H1 (cell line): ENCODE data around the gene BCAS3. TPM values are rescaled to one million over a fixed set of nuclear protein-coding genes. Genes with fewer than 3 reads are reported as not detected.
A peak's percentile ranks its signal among the peaks of the same experiment; 100 is the strongest.

ENCODE experiments used
- CTCF ChIA-PET: fragments of 300-600 bp; sonication (Branson Sonifier 250); formaldehyde crosslinking; loops from one replicate; lab custom pipeline; 2021; ENCODE audit not compliant: partially characterized antibody; lab: Charles Lee
- POLR2A ChIA-PET: fragments of 300-600 bp; sonication (Branson Sonifier 250); formaldehyde crosslinking; loops from one replicate; lab custom pipeline; 2021; ENCODE audit warnings: inconsistent platforms; ENCODE audit not compliant: partially characterized antibody; lab: Charles Lee
- DNase-seq, 2 experiments: peaks; one replicate each; pipeline versions ENCODE4 v3.0.0 to v3.0.0-alpha.2; 2010 to 2022; ENCODE audit warnings: low spot score in 2 of 2, low read depth in 1 of 2, mixed read lengths in 1 of 2
- FAIRE-seq: peaks from 2 replicates; lab custom pipeline; 2011; peaks lifted over from hg19 to GRCh38; lab: Jason Lieb, UNC
- H2AFZ ChIP-seq: 2 replicates; pipeline ENCODE4 v1.8.1; 2012; ENCODE audit warnings: low read length, inconsistent platforms
- H2AK5ac ChIP-seq: 2 replicates; pipeline ENCODE4 v1.6.1; 2013; ENCODE audit warnings: low read depth, low read length
- H2BK120ac ChIP-seq: replicated peaks from 2 replicates; pipeline ENCODE3; 2013; ENCODE audit warnings: low read depth, low read length, inconsistent platforms
- H2BK12ac ChIP-seq: 2 replicates; pipeline ENCODE4 v1.6.1; 2013; ENCODE audit warnings: low read depth, low read length
- H2BK15ac ChIP-seq: 2 replicates; pipeline ENCODE4 v1.6.1; 2013; ENCODE audit warnings: low read length
- H2BK20ac ChIP-seq: 2 replicates; pipeline ENCODE4 v1.6.1; 2013; ENCODE audit warnings: low read length
- H2BK5ac ChIP-seq: 2 replicates; pipeline ENCODE4 v1.6.1; 2013; ENCODE audit warnings: low read depth, low read length
- H3K14ac ChIP-seq: 2 replicates; pipeline ENCODE4 v1.6.1; 2013; ENCODE audit warnings: inconsistent platforms; ENCODE audit not compliant: insufficient read length
- H3K18ac ChIP-seq: 2 replicates; pipeline ENCODE4 v1.6.1; 2013; ENCODE audit warnings: low read length; ENCODE audit errors: extremely low read depth
- H3K23ac ChIP-seq: 2 replicates; pipeline ENCODE4 v1.6.1; 2013; ENCODE audit warnings: inconsistent platforms; ENCODE audit not compliant: insufficient read length
- H3K23me2 ChIP-seq: 2 replicates; pipeline ENCODE4 v1.6.1; 2013; ENCODE audit warnings: low read depth, low read length
- H3K27ac ChIP-seq: 2 replicates; pipeline ENCODE4 v1.6.1; 2011; ENCODE audit warnings: low read depth, low read length, inconsistent platforms
- H3K27me3 ChIP-seq, 4 experiments: replicated peaks in 1 of 4; 1 replicate in 1 of 4; 2 replicates in 3 of 4; pipeline versions ENCODE4 v1.6.1 to v1.8.1; 2011 to 2013; ENCODE audit warnings: low read length in 3 of 4, mild to moderate bottlenecking in 3 of 4, inconsistent platforms in 2 of 4, mixed read lengths in 2 of 4, moderate library complexity in 1 of 4; ENCODE audit not compliant: control insufficient read depth in 3 of 4, insufficient read depth in 3 of 4; ENCODE audit errors: extremely low read depth in 1 of 4
- H3K36me3 ChIP-seq, 4 experiments: 2 replicates each; pipeline versions ENCODE4 v1.6.1 to v1.8.1; 2011 to 2013; ENCODE audit warnings: mild to moderate bottlenecking in 4 of 4, low read length in 3 of 4, moderate library complexity in 2 of 4, control low read depth in 1 of 4, inconsistent platforms in 1 of 4; ENCODE audit not compliant: insufficient read depth in 4 of 4, control insufficient read depth in 2 of 4
- H3K4ac ChIP-seq: replicated peaks from 2 replicates; pipeline ENCODE3; 2013; ENCODE audit warnings: low read length, low read depth, mixed read lengths, inconsistent platforms; ENCODE audit not compliant: insufficient read length
- H3K4me1 ChIP-seq, 4 experiments: replicated peaks in 1 of 4; 1 replicate in 1 of 4; 2 replicates in 3 of 4; pipeline versions ENCODE4 v1.6.1 to v1.8.1; 2011 to 2013; ENCODE audit warnings: low read length in 3 of 4, inconsistent platforms in 2 of 4, mixed read lengths in 1 of 4; ENCODE audit not compliant: insufficient read depth in 4 of 4, control insufficient read depth in 3 of 4
- H3K4me2 ChIP-seq, 2 experiments: 2 replicates each; pipeline versions ENCODE4 v1.6.1 to v1.8.1; 2011 to 2013; ENCODE audit warnings: low read depth in 2 of 2, low read length in 2 of 2, control low read depth in 1 of 2, inconsistent platforms in 1 of 2, mild to moderate bottlenecking in 1 of 2; ENCODE audit not compliant: insufficient read depth in 1 of 2
- H3K4me3 ChIP-seq, 4 experiments: fragments of 200-600, 300-600 bp in 1 of 4; sonication (generic), shearing (Covaris generic), sonication (Bioruptor Twin) in 1 of 4; 2 replicates each; pipeline versions ENCODE4 v1.5.1 to v1.8.1; 2011 to 2016; ENCODE audit warnings: low read length in 4 of 4, low read depth in 3 of 4, control low read depth in 2 of 4, inconsistent platforms in 2 of 4, mild to moderate bottlenecking in 2 of 4, mixed read lengths in 1 of 4, moderate library complexity in 1 of 4; ENCODE audit not compliant: insufficient read depth in 2 of 4; ENCODE audit errors: extremely low read depth in 1 of 4
- H3K56ac ChIP-seq: replicated peaks from 2 replicates; pipeline ENCODE3; 2013; ENCODE audit warnings: low read depth, mild to moderate bottlenecking, mixed read lengths, low read length, inconsistent platforms; ENCODE audit not compliant: insufficient read length
- H3K79me1 ChIP-seq: 2 replicates; pipeline ENCODE4 v1.6.1; 2013; ENCODE audit warnings: low read depth, low read length, control low read depth
- H3K79me2 ChIP-seq, 2 experiments: 2 replicates each; pipeline versions ENCODE4 v1.6.1 to v1.8.1; 2012 to 2013; ENCODE audit warnings: low read length in 2 of 2, mild to moderate bottlenecking in 2 of 2, inconsistent platforms in 1 of 2; ENCODE audit not compliant: insufficient read depth in 2 of 2, control insufficient read depth in 1 of 2
- H3K9ac ChIP-seq, 4 experiments: replicated peaks in 1 of 4; 1 replicate in 1 of 4; 2 replicates in 3 of 4; pipeline versions ENCODE4 v1.6.1 to v1.8.1; 2011 to 2013; ENCODE audit warnings: low read depth in 3 of 4, low read length in 3 of 4, control low read depth in 2 of 4, mild to moderate bottlenecking in 2 of 4, moderate library complexity in 2 of 4, inconsistent platforms in 1 of 4; ENCODE audit errors: extremely low read depth in 1 of 4
- H3K9me3 ChIP-seq, 2 experiments: 2 replicates each; pipeline versions ENCODE4 v1.6.1 to v1.8.1; 2012 to 2013; ENCODE audit warnings: mild to moderate bottlenecking in 2 of 2, moderate library complexity in 2 of 2, control low read depth in 1 of 2, inconsistent platforms in 1 of 2, low read depth in 1 of 2, low read length in 1 of 2, mixed read lengths in 1 of 2; ENCODE audit not compliant: insufficient read depth in 2 of 2
- H4K20me1 ChIP-seq, 2 experiments: replicated peaks in 1 of 2; 2 replicates each; pipeline versions ENCODE3 to v1.8.1; 2011 to 2013; ENCODE audit warnings: inconsistent platforms in 2 of 2, low read length in 2 of 2, mild to moderate bottlenecking in 1 of 2; ENCODE audit not compliant: insufficient read depth in 2 of 2, control insufficient read depth in 1 of 2
- H4K5ac ChIP-seq: 2 replicates; pipeline ENCODE4 v1.6.1; 2013; ENCODE audit warnings: low read length, low read depth, mixed read lengths, inconsistent platforms; ENCODE audit not compliant: insufficient read length
- H4K8ac ChIP-seq: 2 replicates; pipeline ENCODE4 v1.8.0; 2013; ENCODE audit warnings: mild to moderate bottlenecking, moderate library complexity, low read length, inconsistent platforms; ENCODE audit not compliant: insufficient read depth; ENCODE audit errors: extremely low read depth
- H4K91ac ChIP-seq: replicated peaks from 2 replicates; pipeline ENCODE3; 2013; ENCODE audit warnings: low read length, mixed read lengths, inconsistent platforms; ENCODE audit not compliant: insufficient read length
- CHD2 ChIP-seq: IDR thresholded peaks from 2 replicates; pipeline ENCODE4 v1.6.1; 2012; ENCODE audit warnings: low read length, improper control_type of control experiment
- JUN ChIP-seq: IDR thresholded peaks from 2 replicates; pipeline ENCODE4 v1.6.1; 2011; ENCODE audit warnings: low read depth, mild to moderate bottlenecking, improper control_type of control experiment, low read length
- RNF2 ChIP-seq: fragments of 200-900, 300-1000 bp; sonication (generic); IDR thresholded peaks from 2 replicates; pipeline ENCODE4 v1.7.1; 2016; ENCODE audit warnings: borderline replicate concordance, low read depth, mild to moderate bottlenecking, antibody characterized with exemption, low read length; ENCODE audit not compliant: poor library complexity, severe bottlenecking; ENCODE audit errors: missing control alignments
- WGBS, 2 experiments: shearing (Covaris generic) in 1 of 2; methylation state at CpG; one replicate each; pipeline versions ENCODE4 v1.1.6 to v1.1.7; 2013 to 2015; ENCODE audit warnings: low lambda C conversion rate in 2 of 2, mixed read lengths in 2 of 2, inconsistent platforms in 1 of 2, low coverage in 1 of 2, missing lambda C conversion rate in 1 of 2; ENCODE audit not compliant: insufficient replicate concordance in 2 of 2, insufficient coverage in 1 of 2, insufficient read length in 1 of 2; ENCODE audit errors: extremely low coverage in 1 of 2, missing lambda C conversion rate in 1 of 2; 5-methylcytosine and 5-hydroxymethylcytosine counted together
- polyA plus RNA-seq, 7 experiments: library from polyadenylated mRNA; depleted of rRNA in 3 of 7; stranded (reverse) in 5 of 7; unstranded in 2 of 7; fragments of >200 nt in 5 of 7; fragments of 200-250 nt in 2 of 7; gene quantifications; 1 replicate in 5 of 7; 2 replicates in 1 of 7; 4 replicates in 1 of 7; pipeline versions ENCODE4 v1.2.1 to v1.2.3, GENCODE V29; 2011 to 2013; ENCODE audit warnings: missing spikeins in 2 of 7, mixed read lengths in 2 of 7
- total RNA-seq: library from RNA; stranded (reverse); fragmentation: NEBNext Ultra II Directional; extraction: Animal tissue kit (Norgen Biotek cat#: 25700); gene quantifications from 2 replicates; pipeline ENCODE4 v1.2.1, GENCODE V29; 2021

Gene BCAS3
- total and polyA plus RNA-seq, 2 of the 8 experiments (the other 6 are each of a cell fraction or from before 2014, with no cell fraction given) = 9.9 to 13.3 TPM

DNA sequence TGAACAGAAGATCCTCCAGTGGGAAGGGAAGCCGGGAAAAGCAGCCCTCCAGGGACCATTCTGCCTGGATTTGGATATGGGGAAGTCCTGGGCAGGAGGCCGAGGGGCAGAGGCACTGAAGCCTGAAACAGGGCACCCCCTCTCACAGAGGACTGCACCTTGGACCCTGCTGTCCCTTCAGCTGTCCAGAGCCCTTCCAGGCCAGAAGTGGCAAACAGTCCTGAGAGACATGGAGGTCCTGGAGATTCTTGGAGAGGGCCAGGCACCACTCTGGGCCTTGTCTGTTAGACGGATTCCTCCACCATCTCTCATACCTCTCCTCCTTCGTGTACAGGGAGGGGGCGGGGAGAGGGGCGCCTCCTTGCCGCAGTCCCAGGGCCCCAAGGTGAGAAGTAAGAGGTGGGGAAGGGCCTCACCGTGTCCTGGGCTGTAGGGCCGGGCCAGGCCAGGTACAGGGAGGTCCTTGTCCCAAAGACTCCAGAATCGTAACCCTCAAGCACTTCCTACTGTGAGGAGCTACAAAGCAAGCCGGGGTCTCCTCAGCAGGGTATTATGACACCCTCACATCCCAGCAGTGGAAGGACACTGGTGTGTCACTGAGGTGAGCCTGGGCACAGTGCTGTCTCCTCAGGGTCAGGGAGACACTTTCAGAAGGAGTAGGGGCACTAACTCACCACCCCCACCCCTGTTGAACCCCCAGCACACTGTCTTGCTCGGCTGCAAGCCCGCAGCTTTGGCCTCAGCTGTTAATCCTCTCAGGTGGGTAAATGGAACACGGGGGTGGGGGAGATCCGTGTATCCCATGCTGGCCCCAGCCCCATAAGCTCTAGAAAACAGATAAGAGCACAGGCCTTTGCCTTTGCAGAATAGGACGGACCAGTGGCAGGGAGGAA, 705.4 kb downstream of the BCAS3 start:
- no peak overlapping the region for H2BK12ac ChIP-seq
- H2AFZ ChIP-seq = no peak overlapping the region
- H3K4me1 ChIP-seq = peaks cover 0 to 2% (median 0%) of the 10 kb centered on the region in 4 experiments; a peak in 2 of 7 replicates
- H3K4me2 ChIP-seq = no peak overlapping the region
- no peaks in the 10 kb centered on the region for H3K23me2 ChIP-seq
- FAIRE-seq (no peak), DNase-seq (no peak)
- no peak overlapping the region for H3K23ac ChIP-seq
- no peak overlapping the region for H2BK5ac ChIP-seq
- TF ChIP-seq RNF2 = no peak
- no peak for TF ChIP-seq JUN
- TF ChIP-seq CHD2 = no peak
- no peak overlapping the region for H2BK120ac ChIP-seq
- H4K91ac ChIP-seq = no peak overlapping the region
- H3K18ac ChIP-seq = no peak overlapping the region
- no peaks in the 10 kb centered on the region for H3K9me3 ChIP-seq
- no peak overlapping the region for H3K14ac ChIP-seq
- H3K4me3 ChIP-seq = no peak overlapping the region
- H3K27ac ChIP-seq = no peak overlapping the region
- no peak overlapping the region for H2BK15ac ChIP-seq
- POLR2A ChIA-PET = no interaction called here
- no peaks in the 10 kb centered on the region for H4K20me1 ChIP-seq
- CTCF ChIA-PET = interaction anchor here (0.9 to 1.4 kb wide), 5 partner anchors 10 to 411 kb away, joined by 3 to 4 read pairs (median 3); no protein-coding TSS in a partner anchor
- WGBS, 2 experiments = 81% methylated on average over 14 of the region's 16 CpGs; no CpG with 5 or more reads in 1 of the 2 experiments
- H2AK5ac ChIP-seq = no peak overlapping the region
- H3K79me2 ChIP-seq = no peaks in the 10 kb centered on the region
- peak overlapping the region; percentile 60; the same call in 1 of the 2 replicates for H4K8ac ChIP-seq
- H3K4ac ChIP-seq = no peak overlapping the region
- no peak overlapping the region for H3K56ac ChIP-seq
- H2BK20ac ChIP-seq = no peak overlapping the region
- no peak overlapping the region for H4K5ac ChIP-seq
- no peaks in the 10 kb centered on the region for H3K36me3 ChIP-seq
- no peak overlapping the region for H3K9ac ChIP-seq
- no peaks in the 10 kb centered on the region for H3K27me3 ChIP-seq
- no peaks in the 10 kb centered on the region; the same call in 1 of the 2 replicates for H3K79me1 ChIP-seq
